Endothelial cell (in vitro differentiated cells): Measurements from ENCODE around the gene COQ7. TPM values are rescaled to one million over a fixed set of nuclear protein-coding genes. Genes with fewer than 3 reads are reported as not detected.

Source experiments
- DNase-seq: peaks from one replicate; pipeline ENCODE4 v3.0.0; 2021; ENCODE audit warnings: low spot score
- H3K27ac Mint-ChIP-seq: one replicate; pipeline ENCODE4 v1.8.0; 2021; ENCODE audit warnings: mixed read lengths, inconsistent platforms; ENCODE audit not compliant: unreplicated experiment
- H3K27me3 Mint-ChIP-seq: one replicate; pipeline ENCODE4 v1.8.0; 2021; ENCODE audit warnings: mild to moderate bottlenecking, moderate library complexity, mixed read lengths, inconsistent platforms; ENCODE audit not compliant: unreplicated experiment
- H3K36me3 Mint-ChIP-seq: one replicate; pipeline ENCODE4 v1.8.0; 2021; ENCODE audit warnings: mild to moderate bottlenecking, low read depth, mixed read lengths, inconsistent platforms; ENCODE audit not compliant: unreplicated experiment
- H3K4me1 Mint-ChIP-seq: one replicate; pipeline ENCODE4 v1.8.0; 2021; ENCODE audit warnings: mild to moderate bottlenecking, mixed read lengths, inconsistent platforms; ENCODE audit not compliant: unreplicated experiment
- H3K4me3 Mint-ChIP-seq: one replicate; pipeline ENCODE4 v1.8.0; 2021; ENCODE audit warnings: mild to moderate bottlenecking, mixed read lengths, inconsistent platforms; ENCODE audit not compliant: unreplicated experiment
- H3K9me3 Mint-ChIP-seq: one replicate; pipeline ENCODE4 v1.8.0; 2021; ENCODE audit warnings: mixed read lengths, inconsistent platforms; ENCODE audit not compliant: unreplicated experiment
- total RNA-seq: library from RNA; stranded (reverse); fragmentation: NEBNext Ultra II Directional; extraction: Animal tissue kit (Norgen Biotek cat#: 25700); gene quantifications from one replicate; pipeline ENCODE4 v1.2.1, GENCODE V29; 2021; ENCODE audit not compliant: unreplicated experiment
- TF ChIP-seq, protein P1 (sequence below): fragments of 200-600 bp; sonication (generic); IDR thresholded peaks from one replicate; pipeline ENCODE4 v1.5.0; 2021; ENCODE audit warnings: antibody characterized with exemption; ENCODE audit not compliant: unreplicated experiment

Gene COQ7
- total RNA-seq, 1 donor from 2014 or later = 15.3 TPM

GRCh38 chr16:19089410-19089955 lies 22.1 kb downstream of the COQ7 start:
- Mint-ChIP-seq H3K4me3 (no peak overlapping the region), H3K9me3 (no peaks in the 10 kb centered on the region), H3K36me3 (peaks cover 2% of the 10 kb centered on the region), H3K27me3 (peaks cover 2% of the 10 kb centered on the region), H3K27ac (no peak overlapping the region), H3K4me1 (peaks cover 10% of the 10 kb centered on the region)
- TF ChIP-seq, protein P1, sequence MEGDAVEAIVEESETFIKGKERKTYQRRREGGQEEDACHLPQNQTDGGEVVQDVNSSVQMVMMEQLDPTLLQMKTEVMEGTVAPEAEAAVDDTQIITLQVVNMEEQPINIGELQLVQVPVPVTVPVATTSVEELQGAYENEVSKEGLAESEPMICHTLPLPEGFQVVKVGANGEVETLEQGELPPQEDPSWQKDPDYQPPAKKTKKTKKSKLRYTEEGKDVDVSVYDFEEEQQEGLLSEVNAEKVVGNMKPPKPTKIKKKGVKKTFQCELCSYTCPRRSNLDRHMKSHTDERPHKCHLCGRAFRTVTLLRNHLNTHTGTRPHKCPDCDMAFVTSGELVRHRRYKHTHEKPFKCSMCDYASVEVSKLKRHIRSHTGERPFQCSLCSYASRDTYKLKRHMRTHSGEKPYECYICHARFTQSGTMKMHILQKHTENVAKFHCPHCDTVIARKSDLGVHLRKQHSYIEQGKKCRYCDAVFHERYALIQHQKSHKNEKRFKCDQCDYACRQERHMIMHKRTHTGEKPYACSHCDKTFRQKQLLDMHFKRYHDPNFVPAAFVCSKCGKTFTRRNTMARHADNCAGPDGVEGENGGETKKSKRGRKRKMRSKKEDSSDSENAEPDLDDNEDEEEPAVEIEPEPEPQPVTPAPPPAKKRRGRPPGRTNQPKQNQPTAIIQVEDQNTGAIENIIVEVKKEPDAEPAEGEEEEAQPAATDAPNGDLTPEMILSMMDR = no peak
- DNase-seq = no peak

DNA sequence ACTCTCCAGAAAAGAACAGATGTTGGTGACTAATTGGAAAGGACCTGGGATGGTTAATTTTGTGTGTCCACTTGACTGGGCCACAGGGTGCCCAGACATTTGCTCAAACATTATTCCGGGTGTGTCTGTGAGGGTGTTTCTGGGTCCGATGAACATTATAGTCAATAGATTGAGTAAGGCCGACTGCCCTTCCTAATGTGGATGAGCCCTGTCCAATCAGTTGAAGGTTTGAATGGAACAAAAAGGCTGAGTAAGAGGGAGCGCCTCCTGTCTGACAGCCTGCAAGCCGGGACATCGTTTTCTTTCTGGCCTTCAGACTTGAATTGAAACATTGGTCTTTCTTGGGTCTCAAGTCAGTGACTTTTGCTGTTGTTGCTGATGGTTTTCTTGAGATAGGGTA lies 23.5 kb downstream of the COQ7 start:
- H3K4me1 Mint-ChIP-seq = peaks cover 5% of the 10 kb centered on the region
- no peaks in the 10 kb centered on the region for H3K9me3 Mint-ChIP-seq
- peaks cover 2% of the 10 kb centered on the region for H3K27me3 Mint-ChIP-seq

GRCh38 chr16:19092653-19093410 lies 25.4 kb downstream of the COQ7 start:
- TF ChIP-seq, protein P1 = no peak
- Mint-ChIP-seq H3K4me1 (peaks cover 2% of the 10 kb centered on the region), H3K36me3 (peaks cover 2% of the 10 kb centered on the region), H3K9me3 (no peaks in the 10 kb centered on the region), H3K4me3 (no peak overlapping the region), H3K27ac (no peak overlapping the region), H3K27me3 (no peaks in the 10 kb centered on the region)
- no peak for DNase-seq

More for the DNA sequence above, 23.5 kb downstream of the COQ7 start:
- Mint-ChIP-seq H3K27ac (no peak overlapping the region), H3K36me3 (peaks cover 2% of the 10 kb centered on the region), H3K4me3 (no peak overlapping the region)
- TF ChIP-seq, protein P1 = no peak
- no peak for DNase-seq

DNA sequence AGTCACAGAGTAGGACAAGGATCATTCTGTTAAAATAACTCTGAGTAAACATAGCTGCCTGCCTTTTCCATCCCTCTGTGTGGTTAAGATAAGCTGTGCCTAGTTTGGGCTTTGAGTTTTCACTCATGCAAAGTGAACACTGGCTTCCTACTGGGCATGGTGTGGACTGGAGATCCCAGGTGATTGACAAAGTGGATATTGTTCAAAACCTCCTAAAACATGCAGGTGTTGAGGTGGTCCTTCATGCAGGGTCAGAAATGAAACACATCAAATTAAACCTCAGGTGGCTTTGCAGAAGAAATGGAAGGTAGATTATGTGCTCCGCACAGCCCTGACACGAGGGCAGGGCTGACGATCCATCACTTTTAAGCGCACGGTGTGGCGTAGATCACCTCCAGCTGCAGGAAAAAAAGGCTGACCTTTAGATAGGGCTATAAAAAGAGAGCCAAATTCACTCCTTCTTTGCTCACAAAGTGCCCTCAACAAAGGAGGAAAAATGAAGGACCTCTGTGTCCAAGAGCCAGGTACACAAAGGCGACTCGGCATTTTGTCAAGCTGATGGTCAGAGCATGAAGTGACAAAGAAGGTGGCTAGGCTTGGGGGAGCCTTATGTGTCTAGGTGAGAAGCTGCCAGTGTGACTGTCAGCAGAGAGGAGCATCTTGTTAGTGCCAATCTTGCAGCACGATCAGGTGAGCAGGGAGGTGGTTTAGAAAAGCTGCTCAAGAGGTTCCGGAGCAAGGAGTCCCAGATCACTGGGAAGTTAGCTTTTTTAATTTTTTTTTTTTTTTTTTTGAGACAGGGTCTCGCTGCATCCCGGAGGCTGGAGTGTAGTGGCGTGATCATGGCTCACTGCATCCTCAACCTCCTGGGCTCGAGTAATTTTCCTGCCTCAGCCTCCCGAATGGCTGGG lies 26.5 kb downstream of the COQ7 start:
- TF ChIP-seq, protein P1 = no peak
- Mint-ChIP-seq H3K27me3 (no peaks in the 10 kb centered on the region), H3K27ac (no peak overlapping the region), H3K4me3 (no peak overlapping the region), H3K36me3 (peaks cover 2% of the 10 kb centered on the region), H3K4me1 (no peaks in the 10 kb centered on the region), H3K9me3 (no peaks in the 10 kb centered on the region)
- DNase-seq = no peak
